ENCODE data around the gene PGAP2.

Gene PGAP2

GRCh38 chr11:3808861-3809623 is 682 bp downstream of the PGAP2 start:
- peak; percentile 54 for DNase-seq
- no peak overlapping the region for H3K14ac ChIP-seq (ENCODE audit: low read length in 2 of 2)
- WGBS: 40% methylated on average over 3 of the region's 5 CpGs
- H3K36me3 ChIP-seq (ENCODE audit: control insufficient read depth in 1 of 2, insufficient read depth in 2 of 2, low read depth in 1 of 2, low read length in 2 of 2): peaks cover 0 to 9% of the 10 kb centered on the region in 2 experiments
- H3K4me1 ChIP-seq (ENCODE audit: control insufficient read depth, insufficient read depth, low read depth, low read length): peaks cover 6% of the 10 kb centered on the region
- no peak overlapping the region for H3K27ac ChIP-seq (ENCODE audit: low read length, poor library complexity, severe bottlenecking)
- H3K4me3 ChIP-seq (ENCODE audit: insufficient read depth in 1 of 2, low read depth in 1 of 2, low read length in 2 of 2): peak overlapping the region; percentile 76 to 91
- H3K27me3 ChIP-seq (ENCODE audit: control insufficient read depth in 1 of 2, insufficient read depth in 1 of 2, low read length in 2 of 2): no peaks in the 10 kb centered on the region
- H4K91ac ChIP-seq (ENCODE audit: low read length): no peak overlapping the region
- H3K79me1 ChIP-seq (replicated peaks; ENCODE audit: low read length, poor library complexity, severe bottlenecking): peaks cover 6% of the 10 kb centered on the region
- peak overlapping the region; percentile 95 for H3K9ac ChIP-seq (ENCODE audit: low read length)
- H4K8ac ChIP-seq (ENCODE audit: low read length): no peak overlapping the region
- H2BK5ac ChIP-seq (ENCODE audit: low read depth, low read length, poor library complexity, severe bottlenecking): no peak overlapping the region
- H2BK15ac ChIP-seq (ENCODE audit: low read depth, poor library complexity, severe bottlenecking): no peak overlapping the region
- H2BK120ac ChIP-seq (ENCODE audit: low read depth, low read length): no peak overlapping the region
- H2AK5ac ChIP-seq (ENCODE audit: low read length, severe bottlenecking): no peak overlapping the region
- H3K4me2 ChIP-seq (ENCODE audit: low read length, poor library complexity, severe bottlenecking): peak overlapping the region; percentile 74
- H2AFZ ChIP-seq (ENCODE audit: low read depth, low read length): peak overlapping the region; percentile 75
- H2BK12ac ChIP-seq (ENCODE audit: low read length in 2 of 2): peak overlapping the region in 1 of 2 experiments; percentile 78
- peak overlapping the region in 1 of 2 experiments; percentile 37 for H3K18ac ChIP-seq (ENCODE audit: low read depth in 1 of 2, low read length in 2 of 2)
- no peak overlapping the region for H3K4ac ChIP-seq (ENCODE audit: low read depth in 1 of 2, low read length in 2 of 2)
- peak overlapping the region in 1 of 2 experiments; percentile 70 for H3K23ac ChIP-seq (ENCODE audit: low read length in 2 of 2)
- H3K9me3 ChIP-seq (ENCODE audit: control insufficient read depth, low read length): no peaks in the 10 kb centered on the region

GRCh38 chr11:3809624-3809928 is 1.2 kb downstream of the PGAP2 start:
- no peak overlapping the region for H2AK5ac ChIP-seq (ENCODE audit: low read length, severe bottlenecking)
- no peak overlapping the region for H3K4me2 ChIP-seq (ENCODE audit: low read length, poor library complexity, severe bottlenecking)
- no peak overlapping the region for H2BK120ac ChIP-seq (ENCODE audit: low read depth, low read length)
- H3K4ac ChIP-seq (ENCODE audit: low read depth in 1 of 2, low read length in 2 of 2): no peak overlapping the region
- no peak overlapping the region for H2BK5ac ChIP-seq (ENCODE audit: low read depth, low read length, poor library complexity, severe bottlenecking)
- peak overlapping the region in 1 of 2 experiments; percentile 91 for H3K4me3 ChIP-seq (ENCODE audit: insufficient read depth in 1 of 2, low read depth in 1 of 2, low read length in 2 of 2)
- no peak overlapping the region for H3K14ac ChIP-seq (ENCODE audit: low read length in 2 of 2)
- H4K8ac ChIP-seq (ENCODE audit: low read length): no peak overlapping the region
- H3K18ac ChIP-seq (ENCODE audit: low read depth in 1 of 2, low read length in 2 of 2): no peak overlapping the region
- H2AFZ ChIP-seq (ENCODE audit: low read depth, low read length): no peak overlapping the region
- no peak for DNase-seq
- H3K27ac ChIP-seq (ENCODE audit: low read length, poor library complexity, severe bottlenecking): no peak overlapping the region
- peaks cover 0 to 9% of the 10 kb centered on the region in 2 experiments for H3K36me3 ChIP-seq (ENCODE audit: control insufficient read depth in 1 of 2, insufficient read depth in 2 of 2, low read depth in 1 of 2, low read length in 2 of 2)
- H3K9ac ChIP-seq (ENCODE audit: low read length): no peak overlapping the region
- peaks cover 6% of the 10 kb centered on the region for H3K79me1 ChIP-seq (replicated peaks; ENCODE audit: low read length, poor library complexity, severe bottlenecking)
- H2BK12ac ChIP-seq (ENCODE audit: low read length in 2 of 2): no peak overlapping the region
- H3K9me3 ChIP-seq (ENCODE audit: control insufficient read depth, low read length): no peaks in the 10 kb centered on the region
- no peak overlapping the region for H2BK15ac ChIP-seq (ENCODE audit: low read depth, poor library complexity, severe bottlenecking)
- peak overlapping the region in 1 of 2 experiments; percentile 70 for H3K23ac ChIP-seq (ENCODE audit: low read length in 2 of 2)
- 94% methylated on average over 1 of the region's 1 CpG for WGBS
- peaks cover 5% of the 10 kb centered on the region for H3K4me1 ChIP-seq (ENCODE audit: control insufficient read depth, insufficient read depth, low read depth, low read length)
- no peaks in the 10 kb centered on the region for H3K27me3 ChIP-seq (ENCODE audit: control insufficient read depth in 1 of 2, insufficient read depth in 1 of 2, low read length in 2 of 2)
- no peak overlapping the region for H4K91ac ChIP-seq (ENCODE audit: low read length)

GRCh38 chr11:3810446-3810845 is 2.1 kb downstream of the PGAP2 start:
- Histone ChIP-seq H2BK5ac (ENCODE audit: low read depth, low read length, poor library complexity, severe bottlenecking) (no peak overlapping the region), H3K79me1 (replicated peaks; ENCODE audit: low read length, poor library complexity, severe bottlenecking) (peaks cover 6% of the 10 kb centered on the region), H3K4ac (ENCODE audit: low read depth in 1 of 2, low read length in 2 of 2) (no peak overlapping the region), H3K27me3 (ENCODE audit: control insufficient read depth in 1 of 2, insufficient read depth in 1 of 2, low read length in 2 of 2) (no peaks in the 10 kb centered on the region), H2AFZ (ENCODE audit: low read depth, low read length) (no peak overlapping the region), H4K91ac (ENCODE audit: low read length) (no peak overlapping the region), H3K18ac (ENCODE audit: low read depth in 1 of 2, low read length in 2 of 2) (no peak overlapping the region), H2BK12ac (ENCODE audit: low read length in 2 of 2) (no peak overlapping the region), H3K9me3 (ENCODE audit: control insufficient read depth, low read length) (no peaks in the 10 kb centered on the region), H2BK15ac (ENCODE audit: low read depth, poor library complexity, severe bottlenecking) (no peak overlapping the region), H4K8ac (ENCODE audit: low read length) (no peak overlapping the region), H3K27ac (ENCODE audit: low read length, poor library complexity, severe bottlenecking) (no peak overlapping the region), H3K4me1 (ENCODE audit: control insufficient read depth, insufficient read depth, low read depth, low read length) (peaks cover 5% of the 10 kb centered on the region), H3K4me2 (ENCODE audit: low read length, poor library complexity, severe bottlenecking) (no peak overlapping the region), H2BK120ac (ENCODE audit: low read depth, low read length) (no peak overlapping the region), H3K14ac (ENCODE audit: low read length in 2 of 2) (no peak overlapping the region), H2AK5ac (ENCODE audit: low read length, severe bottlenecking) (no peak overlapping the region), H3K23ac (ENCODE audit: low read length in 2 of 2) (no peak overlapping the region), H3K36me3 (ENCODE audit: control insufficient read depth in 1 of 2, insufficient read depth in 2 of 2, low read depth in 1 of 2, low read length in 2 of 2) (peaks cover 0 to 9% of the 10 kb centered on the region in 2 experiments), H3K4me3 (ENCODE audit: insufficient read depth in 1 of 2, low read depth in 1 of 2, low read length in 2 of 2) (no peak overlapping the region), H3K9ac (ENCODE audit: low read length) (peak overlapping the region; percentile 65)
- 85% methylated on average over 3 of the region's 3 CpGs for WGBS
- no peak for DNase-seq

- 97% methylated on average over 4 of the region's 4 CpGs for WGBS
Observed at GRCh38 chr11:3810951-3811350, 2.6 kb downstream of the PGAP2 start.

More at GRCh38 chr11:3810951-3811350, 2.6 kb downstream of the PGAP2 start:
- Histone ChIP-seq H3K36me3 (ENCODE audit: control insufficient read depth in 1 of 2, insufficient read depth in 2 of 2, low read depth in 1 of 2, low read length in 2 of 2) (peaks cover 0 to 9% of the 10 kb centered on the region in 2 experiments), H3K23ac (ENCODE audit: low read length in 2 of 2) (no peak overlapping the region), H2BK12ac (ENCODE audit: low read length in 2 of 2) (no peak overlapping the region), H4K8ac (ENCODE audit: low read length) (peak overlapping the region; percentile 15), H2BK120ac (ENCODE audit: low read depth, low read length) (no peak overlapping the region), H3K4me2 (ENCODE audit: low read length, poor library complexity, severe bottlenecking) (no peak overlapping the region), H3K27me3 (ENCODE audit: control insufficient read depth in 1 of 2, insufficient read depth in 1 of 2, low read length in 2 of 2) (no peaks in the 10 kb centered on the region), H3K4ac (ENCODE audit: low read depth in 1 of 2, low read length in 2 of 2) (no peak overlapping the region), H2BK15ac (ENCODE audit: low read depth, poor library complexity, severe bottlenecking) (no peak overlapping the region), H3K27ac (ENCODE audit: low read length, poor library complexity, severe bottlenecking) (no peak overlapping the region), H2AFZ (ENCODE audit: low read depth, low read length) (no peak overlapping the region), H3K18ac (ENCODE audit: low read depth in 1 of 2, low read length in 2 of 2) (no peak overlapping the region), H3K4me3 (ENCODE audit: insufficient read depth in 1 of 2, low read depth in 1 of 2, low read length in 2 of 2) (peak overlapping the region in 1 of 2 experiments; percentile 11), H3K4me1 (ENCODE audit: control insufficient read depth, insufficient read depth, low read depth, low read length) (peaks cover 5% of the 10 kb centered on the region), H2BK5ac (ENCODE audit: low read depth, low read length, poor library complexity, severe bottlenecking) (no peak overlapping the region), H3K79me1 (replicated peaks; ENCODE audit: low read length, poor library complexity, severe bottlenecking) (peaks cover 6% of the 10 kb centered on the region), H3K14ac (ENCODE audit: low read length in 2 of 2) (no peak overlapping the region), H4K91ac (ENCODE audit: low read length) (no peak overlapping the region), H2AK5ac (ENCODE audit: low read length, severe bottlenecking) (no peak overlapping the region), H3K9me3 (ENCODE audit: control insufficient read depth, low read length) (no peaks in the 10 kb centered on the region), H3K9ac (ENCODE audit: low read length) (peak overlapping the region; percentile 65)
- no peak for DNase-seq
